ENCODE results near the gene CADM1. TPM values are rescaled to one million over a fixed set of nuclear protein-coding genes. Genes with fewer than 3 reads are reported as not detected.

CADM1 gene
- total and polyA plus RNA-seq, 2 donors (not counting 3 experiments of a cell fraction or from before 2014, with no cell fraction given), result 0.52 to 2.6 TPM

GRCh38 chr11:115550291-115551059 lies 46.3 kb upstream of the CADM1 start:
- TF ChIP-seq POLR2A (IDR thresholded peaks at IDR 0.05; ENCODE audit: low read depth, low read length), result no peak
- TF ChIP-seq MAX (IDR thresholded peaks at IDR 0.05; ENCODE audit: insufficient read depth, insufficient read length), result no peak
- no peak for TF ChIP-seq MYC (IDR thresholded peaks at IDR 0.05; ENCODE audit: low read depth, low read length)
- TF ChIP-seq FOS (IDR thresholded peaks at IDR 0.05; ENCODE audit: borderline replicate concordance, insufficient read depth, low read length), result no peak
- no peak for TF ChIP-seq EZH2 (IDR thresholded peaks at IDR 0.05; ENCODE audit: borderline replicate concordance, low read depth, low read length, severe bottlenecking)
- TF ChIP-seq CTCF (IDR thresholded peaks at IDR 0.05; ENCODE audit: extremely low read depth in 1 of 2, insufficient read depth in 1 of 2, low read depth in 1 of 2, low read length in 2 of 2), result no peak
- no peak for TF ChIP-seq JUN (IDR thresholded peaks at IDR 0.05; ENCODE audit: borderline replicate concordance, insufficient read depth, insufficient read length, low read depth)
- no peak for TF ChIP-seq GATA2 (IDR thresholded peaks at IDR 0.05; ENCODE audit: insufficient read depth, insufficient read length, low read depth, low read length)
- no peak for TF ChIP-seq POLR2AphosphoS5 (IDR thresholded peaks at IDR 0.05; ENCODE audit: insufficient read depth, low read depth, low read length)
- Histone ChIP-seq H3K27ac (ENCODE audit: insufficient read depth, low read depth, low read length) (no peak overlapping the region), H3K4me2 (ENCODE audit: insufficient read depth, low read length) (no peak overlapping the region), H3K4me3 (replicated peaks in 1 of 3; ENCODE audit: insufficient read depth in 1 of 3, low read depth in 1 of 3, low read length in 3 of 3) (no peak overlapping the region), H3K9me1 (replicated peaks; ENCODE audit: control insufficient read depth, extremely low read depth, insufficient read depth, low read length) (no peaks in the 10 kb centered on the region), H3K36me3 (ENCODE audit: control insufficient read depth in 2 of 2, extremely low read depth in 1 of 2, insufficient read depth in 2 of 2, low read length in 2 of 2) (no peaks in the 10 kb centered on the region), H3K9ac (replicated peaks; ENCODE audit: extremely low read depth, insufficient read depth, low read length) (no peak overlapping the region), H3K27me3 (ENCODE audit: control insufficient read depth in 2 of 2, insufficient read depth in 2 of 2, low read length in 2 of 2) (no peaks in the 10 kb centered on the region), H3K4me1 (ENCODE audit: control insufficient read depth, extremely low read depth, insufficient read depth, low read length) (no peaks in the 10 kb centered on the region), H3K79me2 (ENCODE audit: control insufficient read depth, insufficient read depth, low read length) (no peaks in the 10 kb centered on the region), H4K20me1 (replicated peaks; ENCODE audit: control insufficient read depth, extremely low read depth, insufficient read depth, low read length) (no peaks in the 10 kb centered on the region), H3K9me3 (replicated peaks; ENCODE audit: control insufficient read depth, insufficient read depth, low read length) (no peaks in the 10 kb centered on the region), H2AFZ (ENCODE audit: low read depth, low read length) (no peak overlapping the region)
- FAIRE-seq (no peak), DNase-seq (ENCODE audit: low read depth, low spot score) (no peak)
- ChIA-PET CTCF (no interaction called here), POLR2A (no interaction called here)
- intact Hi-C loops (cut with micrococcal nuclease), result no loop called here
- dilution Hi-C loops (cut with MboI; ENCODE audit: extremely low pct_ligation_motif_present, low sequenced_read_pairs), result no loop called here
- no TSS peak for BruUV-seq (replicated peaks)
